K562 (cell line): ENCODE data around the gene FCAMR. TPM values are rescaled to one million over a fixed set of nuclear protein-coding genes. Genes with fewer than 3 reads are reported as not detected.

Source experiments
- HCFC1 ChIP-seq: IDR thresholded peaks from 2 replicates; pipeline ENCODE4 v1.6.1; 2012; ENCODE audit warnings: low read depth, low read length, improper control_type of control experiment
- TBP ChIP-seq: optimal IDR thresholded peaks from 2 replicates; pipeline ENCODE3; 2011; ENCODE audit warnings: low read depth, low read length, improper control_type of control experiment
- ZNF431 ChIP-seq: sonication (generic); formaldehyde crosslinking; IDR thresholded peaks from 2 replicates; pipeline ENCODE4 v1.8.0; 2022; ENCODE audit warnings: mild to moderate bottlenecking, missing genetic modification reagents
- ZNF507 ChIP-seq: conservative IDR thresholded peaks from 2 replicates; pipeline ENCODE4 v1.6.1; 2017; ENCODE audit warnings: missing genetic modification characterization, missing compliant biosample characterization
- ZNF586 ChIP-seq: fragments of 450-650 bp; formaldehyde crosslinking; conservative IDR thresholded peaks from 2 replicates; pipeline ENCODE4 v1.4.0; 2020; ENCODE audit warnings: mild to moderate bottlenecking, moderate library complexity
- polyA plus RNA-seq, 8 experiments: library from polyadenylated mRNA; depleted of rRNA in 4 of 8; stranded (reverse) in 5 of 8; unstranded in 3 of 8; fragments of >200 nt; fragmentation: Nextera tagmentation in 2 of 8; fragmentation: Illumina TruSeq in 1 of 8; extraction: Ambion mirVana in 2 of 8; extraction: Trizol in 1 of 8; gene quantifications; 2 replicates each; pipeline versions ENCODE4 v1.2.1 to v1.2.3, GENCODE V29; 2011 to 2014; ENCODE audit warnings: inconsistent platforms in 1 of 8, missing spikeins in 1 of 8
- total RNA-seq, 7 experiments: library from RNA; depleted of rRNA in 6 of 7; stranded (reverse); fragments of >200 nt in 6 of 7; fragmentation: Illumina TruSeq in 2 of 7; extraction: Trizol in 2 of 7; gene quantifications; 2 replicates each; pipeline versions ENCODE4 v1.2.1 to v1.2.3, GENCODE V29; 2011 to 2021; ENCODE audit warnings: low replicate concordance in 1 of 7
- TF ChIP-seq, protein P1 (sequence below), 2 experiments: fragments of 450-650 bp; IDR thresholded peaks; 2 replicates each; pipeline ENCODE4 v1.6.1; 2018; ENCODE audit warnings: mild to moderate bottlenecking in 2 of 2, low read depth in 1 of 2; ENCODE audit not compliant: partially characterized antibody in 2 of 2
- TF ChIP-seq, protein P2 (sequence below): fragments of 150-350 bp; conservative IDR thresholded peaks from 2 replicates; pipeline ENCODE4 v1.6.1; 2014; ENCODE audit warnings: low read length
- TF ChIP-seq, protein P3 (sequence below): sonication (generic); formaldehyde crosslinking; IDR thresholded peaks from 2 replicates; pipeline ENCODE4 v1.8.0; 2022; ENCODE audit warnings: missing genetic modification reagents, mild to moderate bottlenecking, borderline replicate concordance
- TF ChIP-seq, protein P4 (sequence below), 2 experiments: fragments of 450-650 bp; formaldehyde crosslinking in 1 of 2; IDR thresholded peaks; 2 replicates each; pipeline versions ENCODE4 v1.4.0 to v1.6.1; 2014 to 2020; ENCODE audit warnings: mild to moderate bottlenecking in 2 of 2, borderline replicate concordance in 1 of 2, low read depth in 1 of 2

The FCAMR gene
- total and polyA plus RNA-seq, 9 of the 15 experiments (the other 6 are each of a cell fraction or from before 2014, with no cell fraction given): not detected

DNA sequence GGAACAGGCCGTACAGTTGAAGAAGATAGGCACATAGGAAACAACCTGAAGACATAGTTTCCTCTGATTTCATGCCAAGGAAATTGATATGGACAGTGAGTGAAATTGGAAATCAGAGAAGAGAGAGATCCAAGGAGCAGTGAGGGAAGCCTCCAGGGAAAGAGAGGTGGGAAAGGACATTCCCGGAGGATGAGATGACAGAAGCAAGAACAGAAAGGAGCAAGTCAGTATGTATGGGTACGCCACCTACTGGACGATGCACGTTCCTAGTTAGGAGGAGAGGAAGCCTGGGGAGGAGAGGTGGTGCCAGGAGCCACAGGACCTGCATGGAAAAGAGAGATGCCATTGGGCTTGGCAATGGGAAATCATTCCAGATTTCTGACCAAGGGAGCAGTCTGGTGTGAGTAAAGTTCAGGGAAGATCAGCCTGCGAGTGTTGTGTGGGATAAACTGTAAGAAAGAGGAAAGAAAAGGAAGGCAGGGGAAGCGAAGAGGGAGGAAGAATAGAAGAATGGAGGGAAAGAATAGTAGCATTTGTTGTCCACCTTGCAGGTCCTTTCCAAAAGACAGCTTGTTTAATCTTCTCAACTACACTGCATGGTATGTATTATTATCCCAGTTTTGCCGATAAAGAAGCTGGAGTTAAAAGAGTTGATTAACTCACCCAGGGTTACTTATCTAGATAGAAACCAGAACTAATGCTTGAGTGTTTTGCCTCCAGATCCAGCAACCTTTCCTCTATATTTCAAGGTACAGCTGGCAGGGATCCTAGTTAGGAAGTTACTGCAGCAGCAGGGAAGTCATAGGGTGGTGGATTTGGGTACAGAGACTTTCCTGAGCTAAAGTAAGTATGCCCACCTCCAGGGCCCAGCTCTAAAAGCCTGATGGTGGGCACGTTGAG lies 34.9 kb upstream of the FCAMR start (continued):
- TF ChIP-seq, protein P1, sequence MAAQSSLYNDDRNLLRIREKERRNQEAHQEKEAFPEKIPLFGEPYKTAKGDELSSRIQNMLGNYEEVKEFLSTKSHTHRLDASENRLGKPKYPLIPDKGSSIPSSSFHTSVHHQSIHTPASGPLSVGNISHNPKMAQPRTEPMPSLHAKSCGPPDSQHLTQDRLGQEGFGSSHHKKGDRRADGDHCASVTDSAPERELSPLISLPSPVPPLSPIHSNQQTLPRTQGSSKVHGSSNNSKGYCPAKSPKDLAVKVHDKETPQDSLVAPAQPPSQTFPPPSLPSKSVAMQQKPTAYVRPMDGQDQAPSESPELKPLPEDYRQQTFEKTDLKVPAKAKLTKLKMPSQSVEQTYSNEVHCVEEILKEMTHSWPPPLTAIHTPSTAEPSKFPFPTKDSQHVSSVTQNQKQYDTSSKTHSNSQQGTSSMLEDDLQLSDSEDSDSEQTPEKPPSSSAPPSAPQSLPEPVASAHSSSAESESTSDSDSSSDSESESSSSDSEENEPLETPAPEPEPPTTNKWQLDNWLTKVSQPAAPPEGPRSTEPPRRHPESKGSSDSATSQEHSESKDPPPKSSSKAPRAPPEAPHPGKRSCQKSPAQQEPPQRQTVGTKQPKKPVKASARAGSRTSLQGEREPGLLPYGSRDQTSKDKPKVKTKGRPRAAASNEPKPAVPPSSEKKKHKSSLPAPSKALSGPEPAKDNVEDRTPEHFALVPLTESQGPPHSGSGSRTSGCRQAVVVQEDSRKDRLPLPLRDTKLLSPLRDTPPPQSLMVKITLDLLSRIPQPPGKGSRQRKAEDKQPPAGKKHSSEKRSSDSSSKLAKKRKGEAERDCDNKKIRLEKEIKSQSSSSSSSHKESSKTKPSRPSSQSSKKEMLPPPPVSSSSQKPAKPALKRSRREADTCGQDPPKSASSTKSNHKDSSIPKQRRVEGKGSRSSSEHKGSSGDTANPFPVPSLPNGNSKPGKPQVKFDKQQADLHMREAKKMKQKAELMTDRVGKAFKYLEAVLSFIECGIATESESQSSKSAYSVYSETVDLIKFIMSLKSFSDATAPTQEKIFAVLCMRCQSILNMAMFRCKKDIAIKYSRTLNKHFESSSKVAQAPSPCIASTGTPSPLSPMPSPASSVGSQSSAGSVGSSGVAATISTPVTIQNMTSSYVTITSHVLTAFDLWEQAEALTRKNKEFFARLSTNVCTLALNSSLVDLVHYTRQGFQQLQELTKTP (IDR thresholded peaks at IDR 0.05; ENCODE audit: low read depth in 1 of 2, partially characterized antibody in 2 of 2): peak; percentile 61 to 71
- TF ChIP-seq ZNF431 (CRISPR knock-in tag) (no peak), ZNF586 (CRISPR knock-in tag) (no peak), HCFC1 (0 out of 2 replicates have a peak, but pooled peaks have one; percentile 15), ZNF507 (tag) (no peak), TBP (no peak)
- TF ChIP-seq, protein P2, sequence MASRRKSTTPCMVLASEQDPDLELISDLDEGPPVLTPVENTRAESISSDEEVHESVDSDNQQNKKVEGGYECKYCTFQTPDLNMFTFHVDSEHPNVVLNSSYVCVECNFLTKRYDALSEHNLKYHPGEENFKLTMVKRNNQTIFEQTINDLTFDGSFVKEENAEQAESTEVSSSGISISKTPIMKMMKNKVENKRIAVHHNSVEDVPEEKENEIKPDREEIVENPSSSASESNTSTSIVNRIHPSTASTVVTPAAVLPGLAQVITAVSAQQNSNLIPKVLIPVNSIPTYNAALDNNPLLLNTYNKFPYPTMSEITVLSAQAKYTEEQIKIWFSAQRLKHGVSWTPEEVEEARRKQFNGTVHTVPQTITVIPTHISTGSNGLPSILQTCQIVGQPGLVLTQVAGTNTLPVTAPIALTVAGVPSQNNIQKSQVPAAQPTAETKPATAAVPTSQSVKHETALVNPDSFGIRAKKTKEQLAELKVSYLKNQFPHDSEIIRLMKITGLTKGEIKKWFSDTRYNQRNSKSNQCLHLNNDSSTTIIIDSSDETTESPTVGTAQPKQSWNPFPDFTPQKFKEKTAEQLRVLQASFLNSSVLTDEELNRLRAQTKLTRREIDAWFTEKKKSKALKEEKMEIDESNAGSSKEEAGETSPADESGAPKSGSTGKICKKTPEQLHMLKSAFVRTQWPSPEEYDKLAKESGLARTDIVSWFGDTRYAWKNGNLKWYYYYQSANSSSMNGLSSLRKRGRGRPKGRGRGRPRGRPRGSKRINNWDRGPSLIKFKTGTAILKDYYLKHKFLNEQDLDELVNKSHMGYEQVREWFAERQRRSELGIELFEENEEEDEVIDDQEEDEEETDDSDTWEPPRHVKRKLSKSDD: no peak
- TF ChIP-seq, protein P3, sequence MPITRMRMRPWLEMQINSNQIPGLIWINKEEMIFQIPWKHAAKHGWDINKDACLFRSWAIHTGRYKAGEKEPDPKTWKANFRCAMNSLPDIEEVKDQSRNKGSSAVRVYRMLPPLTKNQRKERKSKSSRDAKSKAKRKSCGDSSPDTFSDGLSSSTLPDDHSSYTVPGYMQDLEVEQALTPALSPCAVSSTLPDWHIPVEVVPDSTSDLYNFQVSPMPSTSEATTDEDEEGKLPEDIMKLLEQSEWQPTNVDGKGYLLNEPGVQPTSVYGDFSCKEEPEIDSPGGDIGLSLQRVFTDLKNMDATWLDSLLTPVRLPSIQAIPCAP (CRISPR knock-in tag): no peak
- TF ChIP-seq, protein P4, sequence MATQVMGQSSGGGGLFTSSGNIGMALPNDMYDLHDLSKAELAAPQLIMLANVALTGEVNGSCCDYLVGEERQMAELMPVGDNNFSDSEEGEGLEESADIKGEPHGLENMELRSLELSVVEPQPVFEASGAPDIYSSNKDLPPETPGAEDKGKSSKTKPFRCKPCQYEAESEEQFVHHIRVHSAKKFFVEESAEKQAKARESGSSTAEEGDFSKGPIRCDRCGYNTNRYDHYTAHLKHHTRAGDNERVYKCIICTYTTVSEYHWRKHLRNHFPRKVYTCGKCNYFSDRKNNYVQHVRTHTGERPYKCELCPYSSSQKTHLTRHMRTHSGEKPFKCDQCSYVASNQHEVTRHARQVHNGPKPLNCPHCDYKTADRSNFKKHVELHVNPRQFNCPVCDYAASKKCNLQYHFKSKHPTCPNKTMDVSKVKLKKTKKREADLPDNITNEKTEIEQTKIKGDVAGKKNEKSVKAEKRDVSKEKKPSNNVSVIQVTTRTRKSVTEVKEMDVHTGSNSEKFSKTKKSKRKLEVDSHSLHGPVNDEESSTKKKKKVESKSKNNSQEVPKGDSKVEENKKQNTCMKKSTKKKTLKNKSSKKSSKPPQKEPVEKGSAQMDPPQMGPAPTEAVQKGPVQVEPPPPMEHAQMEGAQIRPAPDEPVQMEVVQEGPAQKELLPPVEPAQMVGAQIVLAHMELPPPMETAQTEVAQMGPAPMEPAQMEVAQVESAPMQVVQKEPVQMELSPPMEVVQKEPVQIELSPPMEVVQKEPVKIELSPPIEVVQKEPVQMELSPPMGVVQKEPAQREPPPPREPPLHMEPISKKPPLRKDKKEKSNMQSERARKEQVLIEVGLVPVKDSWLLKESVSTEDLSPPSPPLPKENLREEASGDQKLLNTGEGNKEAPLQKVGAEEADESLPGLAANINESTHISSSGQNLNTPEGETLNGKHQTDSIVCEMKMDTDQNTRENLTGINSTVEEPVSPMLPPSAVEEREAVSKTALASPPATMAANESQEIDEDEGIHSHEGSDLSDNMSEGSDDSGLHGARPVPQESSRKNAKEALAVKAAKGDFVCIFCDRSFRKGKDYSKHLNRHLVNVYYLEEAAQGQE (IDR thresholded peaks at IDR 0.05; ENCODE audit: borderline replicate concordance): peak; percentile 31; the same call in 1 of the 2 replicates
- TF ChIP-seq, protein P4 (CRISPR knock-in tag; IDR thresholded peaks at IDR 0.05; ENCODE audit: low read depth): no peak
